K562 (cell line): ENCODE measurements around the gene ZBTB22. TPM values are rescaled to one million over a fixed set of nuclear protein-coding genes. Genes with fewer than 3 reads are reported as not detected.

Experiments used
- ATF1 ChIP-seq, 2 experiments: fragments of 450-650 bp in 1 of 2; IDR thresholded peaks; 2 replicates each; pipeline ENCODE4 v1.6.1; 2016; ENCODE audit warnings: missing compliant biosample characterization in 1 of 2, missing genetic modification characterization in 1 of 2
- ATF2 ChIP-seq: sonication (generic); formaldehyde crosslinking; IDR thresholded peaks from 2 replicates; pipeline ENCODE4 v1.8.1; 2022; ENCODE audit warnings: missing genetic modification reagents
- CHD2 ChIP-seq: IDR thresholded peaks from 2 replicates; pipeline ENCODE4 v1.6.1; 2011; ENCODE audit warnings: low read depth, low read length
- DIDO1 ChIP-seq: fragments of 450-650 bp; IDR thresholded peaks from 2 replicates; pipeline ENCODE4 v1.6.1; 2016; ENCODE audit warnings: low read depth, missing biosample characterization, missing genetic modification characterization
- ETV6 ChIP-seq, 3 experiments: fragments of 150-350 bp in 1 of 3; sonication (generic) in 1 of 3; formaldehyde crosslinking in 1 of 3; IDR thresholded peaks; 2 replicates each; pipeline versions ENCODE4 v1.6.1 to v1.8.0; 2014 to 2022; ENCODE audit warnings: borderline replicate concordance in 2 of 3, low read depth in 2 of 3, antibody characterized with exemption in 1 of 3, low read length in 1 of 3, mild to moderate bottlenecking in 1 of 3, missing genetic modification reagents in 1 of 3
- FOXK1 ChIP-seq: sonication (generic); formaldehyde crosslinking; IDR thresholded peaks from 2 replicates; pipeline ENCODE4 v1.8.0; 2022; ENCODE audit warnings: missing genetic modification reagents, mild to moderate bottlenecking, borderline replicate concordance
- HMG20B ChIP-seq: fragments of 250-450 bp; sonication (Bioruptor Pico); IDR thresholded peaks from 2 replicates; pipeline ENCODE4 v1.5.0; 2021; ENCODE audit warnings: mild to moderate bottlenecking
- IFI16 ChIP-seq: fragments of 250-450 bp; sonication (Bioruptor Pico); IDR thresholded peaks from 2 replicates; pipeline ENCODE4 v2.1.2; 2022; ENCODE audit warnings: mild to moderate bottlenecking, inconsistent platforms
- ILK ChIP-seq: fragments of 450-650 bp; IDR thresholded peaks from 2 replicates; pipeline ENCODE4 v1.6.1; 2016; ENCODE audit warnings: missing genetic modification characterization, low read depth, mild to moderate bottlenecking, missing compliant biosample characterization, moderate library complexity, borderline replicate concordance
- NFRKB ChIP-seq: fragments of 450-650 bp; IDR thresholded peaks from 2 replicates; pipeline ENCODE4 v1.6.1; 2016; ENCODE audit warnings: low read depth
- TGIF2 ChIP-seq: sonication (generic); formaldehyde crosslinking; IDR thresholded peaks from 2 replicates; pipeline ENCODE4 v1.8.1; 2022; ENCODE audit warnings: mild to moderate bottlenecking, missing genetic modification reagents, moderate library complexity
- ZNF764 ChIP-seq: fragments of 250-450 bp; sonication (Bioruptor Pico); IDR thresholded peaks from 2 replicates; pipeline ENCODE4 v1.4.0; 2020; ENCODE audit warnings: low read depth, mild to moderate bottlenecking, moderate library complexity
- polyA plus RNA-seq, 8 experiments: library from polyadenylated mRNA; depleted of rRNA in 4 of 8; stranded (reverse) in 5 of 8; unstranded in 3 of 8; fragments of >200 nt; fragmentation: Nextera tagmentation in 2 of 8; fragmentation: Illumina TruSeq in 1 of 8; extraction: Ambion mirVana in 2 of 8; extraction: Trizol in 1 of 8; gene quantifications; 2 replicates each; pipeline versions ENCODE4 v1.2.1 to v1.2.3, GENCODE V29; 2011 to 2014; ENCODE audit warnings: inconsistent platforms in 1 of 8, missing spikeins in 1 of 8
- total RNA-seq, 7 experiments: library from RNA; depleted of rRNA in 6 of 7; stranded (reverse); fragments of >200 nt in 6 of 7; fragmentation: Illumina TruSeq in 2 of 7; extraction: Trizol in 2 of 7; gene quantifications; 2 replicates each; pipeline versions ENCODE4 v1.2.1 to v1.2.3, GENCODE V29; 2011 to 2021; ENCODE audit warnings: low replicate concordance in 1 of 7
- TF ChIP-seq, protein P1 (sequence below): fragments of 450-650 bp; formaldehyde crosslinking; IDR thresholded peaks from 2 replicates; pipeline ENCODE4 v1.4.0; 2020; ENCODE audit warnings: mild to moderate bottlenecking, moderate library complexity
- TF ChIP-seq, protein P2 (sequence below): fragments of 450-650 bp; IDR thresholded peaks from 2 replicates; pipeline ENCODE4 v1.6.1; 2016; ENCODE audit warnings: borderline replicate concordance
- TF ChIP-seq, protein P3 (sequence below): fragments of 250-450 bp; sonication (Bioruptor Pico); IDR thresholded peaks from 2 replicates; pipeline ENCODE4 v1.5.0; 2021
- TF ChIP-seq, protein P4 (sequence below): sonication (generic); formaldehyde crosslinking; IDR thresholded peaks from 2 replicates; pipeline ENCODE4 v1.8.0; 2022; ENCODE audit warnings: mild to moderate bottlenecking, missing genetic modification reagents, borderline replicate concordance

ZBTB22 gene
- total and polyA plus RNA-seq, 9 of the 15 experiments (the other 6 are each of a cell fraction or from before 2014, with no cell fraction given): 0.21 to 11.9 (median 7.1) TPM

GRCh38 chr6:33288921-33289783, 28.4 kb downstream of the ZBTB22 start, which contains the start of the genes PFDN6 and WDR46 (continued):
- TF ChIP-seq, protein P1, sequence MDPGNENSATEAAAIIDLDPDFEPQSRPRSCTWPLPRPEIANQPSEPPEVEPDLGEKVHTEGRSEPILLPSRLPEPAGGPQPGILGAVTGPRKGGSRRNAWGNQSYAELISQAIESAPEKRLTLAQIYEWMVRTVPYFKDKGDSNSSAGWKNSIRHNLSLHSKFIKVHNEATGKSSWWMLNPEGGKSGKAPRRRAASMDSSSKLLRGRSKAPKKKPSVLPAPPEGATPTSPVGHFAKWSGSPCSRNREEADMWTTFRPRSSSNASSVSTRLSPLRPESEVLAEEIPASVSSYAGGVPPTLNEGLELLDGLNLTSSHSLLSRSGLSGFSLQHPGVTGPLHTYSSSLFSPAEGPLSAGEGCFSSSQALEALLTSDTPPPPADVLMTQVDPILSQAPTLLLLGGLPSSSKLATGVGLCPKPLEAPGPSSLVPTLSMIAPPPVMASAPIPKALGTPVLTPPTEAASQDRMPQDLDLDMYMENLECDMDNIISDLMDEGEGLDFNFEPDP: no peak
- TF ChIP-seq NFRKB (no peak), FOXK1 (CRISPR knock-in tag) (peak; percentile 96; the same call in 1 of the 2 replicates), TGIF2 (CRISPR knock-in tag) (no peak; the same call in 1 of the 2 replicates), IFI16 (CRISPR knock-in tag) (no peak), ATF2 (CRISPR knock-in tag) (no peak), ILK (tag) (no peak), HMG20B (CRISPR knock-in tag) (no peak), ATF1 (CRISPR knock-in tag; IDR thresholded peaks at IDR 0.05) (no peak), ATF1 (tag; IDR thresholded peaks at IDR 0.05) (peak; percentile 87), ETV6 (IDR thresholded peaks at IDR 0.05; ENCODE audit: borderline replicate concordance in 1 of 2, low read depth in 2 of 2, low read length in 1 of 2) (no peak), ETV6 (CRISPR knock-in tag; IDR thresholded peaks at IDR 0.05; ENCODE audit: borderline replicate concordance) (no peak), DIDO1 (tag) (peak; percentile 97), ZNF764 (CRISPR knock-in tag) (no peak), CHD2 (peak; percentile 88)
- TF ChIP-seq, protein P2, sequence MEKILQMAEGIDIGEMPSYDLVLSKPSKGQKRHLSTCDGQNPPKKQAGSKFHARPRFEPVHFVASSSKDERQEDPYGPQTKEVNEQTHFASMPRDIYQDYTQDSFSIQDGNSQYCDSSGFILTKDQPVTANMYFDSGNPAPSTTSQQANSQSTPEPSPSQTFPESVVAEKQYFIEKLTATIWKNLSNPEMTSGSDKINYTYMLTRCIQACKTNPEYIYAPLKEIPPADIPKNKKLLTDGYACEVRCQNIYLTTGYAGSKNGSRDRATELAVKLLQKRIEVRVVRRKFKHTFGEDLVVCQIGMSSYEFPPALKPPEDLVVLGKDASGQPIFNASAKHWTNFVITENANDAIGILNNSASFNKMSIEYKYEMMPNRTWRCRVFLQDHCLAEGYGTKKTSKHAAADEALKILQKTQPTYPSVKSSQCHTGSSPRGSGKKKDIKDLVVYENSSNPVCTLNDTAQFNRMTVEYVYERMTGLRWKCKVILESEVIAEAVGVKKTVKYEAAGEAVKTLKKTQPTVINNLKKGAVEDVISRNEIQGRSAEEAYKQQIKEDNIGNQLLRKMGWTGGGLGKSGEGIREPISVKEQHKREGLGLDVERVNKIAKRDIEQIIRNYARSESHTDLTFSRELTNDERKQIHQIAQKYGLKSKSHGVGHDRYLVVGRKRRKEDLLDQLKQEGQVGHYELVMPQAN: peak; percentile 100
- TF ChIP-seq, protein P3, sequence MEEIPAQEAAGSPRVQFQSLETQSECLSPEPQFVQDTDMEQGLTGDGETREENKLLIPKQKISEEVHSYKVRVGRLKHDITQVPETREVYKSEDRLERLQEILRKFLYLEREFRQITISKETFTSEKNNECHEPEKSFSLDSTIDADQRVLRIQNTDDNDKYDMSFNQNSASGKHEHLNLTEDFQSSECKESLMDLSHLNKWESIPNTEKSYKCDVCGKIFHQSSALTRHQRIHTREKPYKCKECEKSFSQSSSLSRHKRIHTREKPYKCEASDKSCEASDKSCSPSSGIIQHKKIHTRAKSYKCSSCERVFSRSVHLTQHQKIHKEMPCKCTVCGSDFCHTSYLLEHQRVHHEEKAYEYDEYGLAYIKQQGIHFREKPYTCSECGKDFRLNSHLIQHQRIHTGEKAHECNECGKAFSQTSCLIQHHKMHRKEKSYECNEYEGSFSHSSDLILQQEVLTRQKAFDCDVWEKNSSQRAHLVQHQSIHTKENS (CRISPR knock-in tag): peak; percentile 72; the same call in 1 of the 2 replicates
- TF ChIP-seq, protein P4, sequence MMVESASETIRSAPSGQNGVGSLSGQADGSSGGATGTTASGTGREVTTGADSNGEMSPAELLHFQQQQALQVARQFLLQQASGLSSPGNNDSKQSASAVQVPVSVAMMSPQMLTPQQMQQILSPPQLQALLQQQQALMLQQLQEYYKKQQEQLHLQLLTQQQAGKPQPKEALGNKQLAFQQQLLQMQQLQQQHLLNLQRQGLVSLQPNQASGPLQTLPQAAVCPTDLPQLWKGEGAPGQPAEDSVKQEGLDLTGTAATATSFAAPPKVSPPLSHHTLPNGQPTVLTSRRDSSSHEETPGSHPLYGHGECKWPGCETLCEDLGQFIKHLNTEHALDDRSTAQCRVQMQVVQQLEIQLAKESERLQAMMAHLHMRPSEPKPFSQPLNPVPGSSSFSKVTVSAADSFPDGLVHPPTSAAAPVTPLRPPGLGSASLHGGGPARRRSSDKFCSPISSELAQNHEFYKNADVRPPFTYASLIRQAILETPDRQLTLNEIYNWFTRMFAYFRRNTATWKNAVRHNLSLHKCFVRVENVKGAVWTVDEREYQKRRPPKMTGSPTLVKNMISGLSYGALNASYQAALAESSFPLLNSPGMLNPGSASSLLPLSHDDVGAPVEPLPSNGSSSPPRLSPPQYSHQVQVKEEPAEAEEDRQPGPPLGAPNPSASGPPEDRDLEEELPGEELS (CRISPR knock-in tag): no peak
